BJ (cell line): ENCODE data around the gene SMPD2. TPM values are rescaled to one million over a fixed set of nuclear protein-coding genes. Genes with fewer than 3 reads are reported as not detected.
"Not testable (repeated sequence)": the region's sequence is repeated elsewhere in the genome, so short reads cannot be mapped to it uniquely, and the experiment has no call there.

Experiments used
- CTCF ChIA-PET: fragments of 350-600 bp; formaldehyde crosslinking; extraction: SDS; loops from one replicate; lab custom pipeline; 2021; ENCODE audit warnings: antibody characterized with exemption, inconsistent platforms; lab: Yijun Ruan, JAX
- POLR2A ChIA-PET: fragments of 300-600 bp; sonication (Branson Sonifier 250); formaldehyde crosslinking; extraction: SDS; loops from one replicate; lab custom pipeline; 2021; ENCODE audit warnings: antibody characterized with exemption; lab: Charles Lee
- DNase-seq: peaks from one replicate; pipeline ENCODE4 v3.0.0-alpha.2; 2011; ENCODE audit warnings: low read depth
- H3K27me3 ChIP-seq: 2 replicates; pipeline ENCODE4 v1.6.0; 2011; ENCODE audit warnings: low read length; ENCODE audit not compliant: control insufficient read depth, insufficient read depth
- H3K36me3 ChIP-seq: 2 replicates; pipeline ENCODE4 v1.5.1; 2011; ENCODE audit warnings: low read length; ENCODE audit not compliant: control insufficient read depth, insufficient read depth
- H3K4me3 ChIP-seq: 2 replicates; pipeline ENCODE4 v1.5.1; 2011; ENCODE audit warnings: low read depth, mild to moderate bottlenecking, control low read depth, low read length
- polyA plus RNA-seq: library from polyadenylated mRNA; depleted of rRNA; stranded (reverse); fragments of >200 nt; gene quantifications from 2 replicates; pipeline ENCODE4 v1.2.3, GENCODE V29; 2011
- TF ChIP-seq, protein P1 (sequence below): IDR thresholded peaks from 2 replicates; pipeline ENCODE4 v1.5.1; 2011; ENCODE audit warnings: low read depth, mild to moderate bottlenecking, control low read depth, inconsistent platforms, low read length, moderate library complexity; ENCODE audit not compliant: insufficient read depth

Gene SMPD2
- polyA plus RNA-seq, 1 experiment: 9.8 TPM

DNA sequence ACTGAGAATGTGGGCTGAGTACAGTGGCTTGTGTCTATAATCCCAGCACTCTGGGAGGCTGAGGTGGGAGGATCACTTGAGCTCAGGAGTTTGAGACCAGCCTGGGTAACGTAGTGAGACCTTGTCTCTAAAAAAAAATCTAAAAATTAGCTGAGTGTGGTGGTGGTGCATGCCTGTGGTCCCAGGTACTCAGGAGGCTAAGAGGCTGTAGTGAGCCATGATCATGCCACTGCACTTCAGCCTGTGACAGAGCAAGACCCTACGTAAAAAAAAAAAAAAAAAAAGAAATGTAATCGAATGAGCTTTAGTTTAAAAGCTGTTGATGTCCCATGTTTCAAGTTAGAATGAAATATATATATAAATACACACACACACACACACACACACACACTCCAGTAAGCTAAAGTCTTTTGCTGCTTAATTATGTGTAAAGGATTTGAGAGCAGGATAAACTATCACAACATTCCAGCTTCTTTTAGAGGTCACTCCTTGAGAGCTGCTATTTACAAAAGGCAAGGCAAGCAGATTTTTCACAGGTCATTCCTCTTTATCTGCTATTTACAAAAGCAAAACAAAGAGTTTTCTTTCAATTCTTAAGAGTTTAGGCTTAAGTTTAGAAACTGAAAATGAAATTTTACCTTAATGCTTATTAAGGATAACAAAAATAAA lies 19.8 kb downstream of the SMPD2 start:
- no peak overlapping the region for H3K4me3 ChIP-seq

DNA sequence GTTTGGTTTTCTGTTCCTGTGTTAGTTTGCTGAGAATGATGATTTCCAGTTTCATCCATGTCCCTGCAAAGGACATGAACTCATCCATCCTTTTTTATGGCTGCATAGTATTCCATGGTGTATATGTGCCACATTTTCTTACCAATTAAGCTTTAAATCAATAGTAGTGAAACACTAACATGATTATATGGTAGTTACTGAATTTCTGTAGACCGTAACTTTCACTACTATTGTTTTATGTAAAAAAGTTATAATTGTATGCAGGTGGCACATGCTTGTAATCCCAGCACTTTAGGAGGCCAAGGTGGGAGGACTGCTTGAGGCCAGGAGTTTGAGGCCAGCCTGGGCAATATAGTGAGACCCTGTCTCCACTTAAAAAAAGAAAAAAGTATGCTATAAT lies 20.7 kb downstream of the SMPD2 start:
- CTCF ChIA-PET: interaction anchor here (1.1 kb wide), 1 partner anchor 11 kb away, joined by 3 read pairs; no protein-coding TSS in a partner anchor
- H3K27me3 ChIP-seq, H3K4me3 ChIP-seq, POLR2A ChIA-PET, DNase-seq, H3K36me3 ChIP-seq: not testable (repeated sequence)

More for the DNA sequence above, 19.8 kb downstream of the SMPD2 start:
- ChIA-PET POLR2A (interaction anchor here (0.6 kb wide), 2 partner anchors 50 to 97 kb away, joined by 3 to 4 read pairs; no protein-coding TSS in a partner anchor), CTCF (interaction anchor here (0.9 kb wide), 1 partner anchor 272 kb away, joined by 3 read pairs; no protein-coding TSS in a partner anchor)
- no peak for DNase-seq
- TF ChIP-seq, protein P1, sequence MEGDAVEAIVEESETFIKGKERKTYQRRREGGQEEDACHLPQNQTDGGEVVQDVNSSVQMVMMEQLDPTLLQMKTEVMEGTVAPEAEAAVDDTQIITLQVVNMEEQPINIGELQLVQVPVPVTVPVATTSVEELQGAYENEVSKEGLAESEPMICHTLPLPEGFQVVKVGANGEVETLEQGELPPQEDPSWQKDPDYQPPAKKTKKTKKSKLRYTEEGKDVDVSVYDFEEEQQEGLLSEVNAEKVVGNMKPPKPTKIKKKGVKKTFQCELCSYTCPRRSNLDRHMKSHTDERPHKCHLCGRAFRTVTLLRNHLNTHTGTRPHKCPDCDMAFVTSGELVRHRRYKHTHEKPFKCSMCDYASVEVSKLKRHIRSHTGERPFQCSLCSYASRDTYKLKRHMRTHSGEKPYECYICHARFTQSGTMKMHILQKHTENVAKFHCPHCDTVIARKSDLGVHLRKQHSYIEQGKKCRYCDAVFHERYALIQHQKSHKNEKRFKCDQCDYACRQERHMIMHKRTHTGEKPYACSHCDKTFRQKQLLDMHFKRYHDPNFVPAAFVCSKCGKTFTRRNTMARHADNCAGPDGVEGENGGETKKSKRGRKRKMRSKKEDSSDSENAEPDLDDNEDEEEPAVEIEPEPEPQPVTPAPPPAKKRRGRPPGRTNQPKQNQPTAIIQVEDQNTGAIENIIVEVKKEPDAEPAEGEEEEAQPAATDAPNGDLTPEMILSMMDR: no peak
- Histone ChIP-seq H3K36me3 (no peaks in the 10 kb centered on the region; the same call in 1 of the 2 replicates), H3K27me3 (no peaks in the 10 kb centered on the region)

- Histone ChIP-seq H3K27me3 (no peaks in the 10 kb centered on the region), H3K36me3 (peaks cover 6% of the 10 kb centered on the region), H3K4me3 (no peak overlapping the region)
- no peak for DNase-seq
- POLR2A ChIA-PET: no interaction called here
- TF ChIP-seq, protein P1: no peak
- CTCF ChIA-PET: interaction anchor here (1.1 to 1.4 kb wide), 2 partner anchors 10 to 14 kb away, joined by 3 to 4 read pairs; no protein-coding TSS in a partner anchor
Observed at GRCh38 chr6:109461733-109462526, 21.4 kb downstream of the SMPD2 start.

DNA sequence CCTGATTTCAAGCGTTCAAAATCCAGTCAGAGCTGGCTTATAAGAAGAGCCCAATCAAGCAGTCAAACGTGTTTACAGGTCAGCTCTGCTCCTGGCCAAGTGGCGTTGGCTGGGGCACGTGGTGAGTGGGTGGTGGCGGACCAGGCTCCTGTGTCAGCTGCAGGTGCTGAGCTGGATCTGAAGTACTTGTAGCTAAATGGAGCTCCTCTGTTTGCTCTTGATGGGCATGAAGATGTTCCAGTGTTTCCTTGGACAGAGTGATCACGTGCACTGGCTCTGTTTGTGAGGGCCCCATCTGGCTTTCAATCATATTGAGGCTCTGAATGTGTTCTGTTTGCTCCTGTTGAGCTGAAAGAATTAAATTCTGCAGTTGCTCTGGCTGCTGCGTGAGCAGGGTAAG lies 25.2 kb downstream of the SMPD2 start:
- H3K27me3 ChIP-seq: no peaks in the 10 kb centered on the region
- CTCF ChIA-PET: no interaction called here
- H3K4me3 ChIP-seq: no peak overlapping the region
- H3K36me3 ChIP-seq: peaks cover 13% of the 10 kb centered on the region
- DNase-seq: no peak
- TF ChIP-seq, protein P1: no peak
- POLR2A ChIA-PET: no interaction called here

DNA sequence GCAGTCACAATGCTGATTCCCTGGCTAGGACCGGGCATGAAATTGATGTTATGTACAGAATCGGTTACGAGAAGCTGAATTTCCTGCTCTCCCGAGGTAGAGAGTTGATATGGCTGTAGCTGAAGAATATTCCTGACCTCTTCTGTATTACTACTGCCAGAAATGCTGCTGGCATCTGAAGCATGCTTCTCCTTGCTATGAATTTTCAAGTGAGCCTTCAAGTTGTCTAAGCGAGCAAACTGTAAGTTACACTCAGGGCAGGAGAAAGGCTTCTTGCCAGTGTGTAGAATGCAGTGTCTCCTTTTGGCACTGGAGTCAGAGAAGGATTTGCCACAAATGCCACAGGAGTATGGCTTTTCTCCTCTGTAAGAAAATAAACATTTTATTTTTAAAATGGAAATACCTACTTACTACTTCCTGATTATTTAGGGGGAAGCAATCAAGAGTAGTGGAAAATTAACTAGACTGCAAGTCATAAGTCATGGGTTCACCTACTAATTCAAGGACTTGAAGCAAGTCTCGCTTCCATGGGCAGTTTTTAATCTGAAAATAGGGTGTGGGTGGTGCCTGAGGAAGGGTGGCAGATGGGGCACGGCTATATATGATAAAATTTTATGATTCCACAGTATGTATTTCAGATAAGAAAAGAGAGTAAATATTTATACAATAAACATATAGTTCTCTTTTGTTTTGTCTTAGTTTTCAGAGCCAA lies 25.8 kb downstream of the SMPD2 start:
- no peak overlapping the region for H3K4me3 ChIP-seq
- TF ChIP-seq, protein P1: no peak
- CTCF ChIA-PET: no interaction called here
- H3K27me3 ChIP-seq: no peaks in the 10 kb centered on the region
- DNase-seq: no peak
- POLR2A ChIA-PET: no interaction called here
- H3K36me3 ChIP-seq: peaks cover 13% of the 10 kb centered on the region
